GM23248 (cell line): ENCODE results near the gene DHCR24. TPM values are rescaled to one million over a fixed set of nuclear protein-coding genes. Genes with fewer than 3 reads are reported as not detected.
A peak's percentile ranks its signal among the peaks of the same experiment; 100 is the strongest.

Source experiments
- DNase-seq: peaks from one replicate; pipeline ENCODE4 v3.0.0-alpha.2; 2015
- H2AFZ ChIP-seq: fragments of 200-600 bp; sonication (generic); 2 replicates; pipeline ENCODE4 v1.6.1; 2016; ENCODE audit warnings: antibody characterized with exemption
- H3F3A ChIP-seq: fragments of 200-600 bp; sonication (generic); 2 replicates; pipeline ENCODE4 v1.6.1; 2016; ENCODE audit warnings: mild to moderate bottlenecking, antibody characterized with exemption, mixed run types; ENCODE audit not compliant: insufficient read depth
- H3K27ac ChIP-seq: fragments of 200-600 bp; sonication (generic); 2 replicates; pipeline ENCODE4 v1.5.1; 2016; ENCODE audit warnings: mild to moderate bottlenecking
- H3K27me3 ChIP-seq: fragments of 200-600 bp; sonication (generic); replicated peaks from 2 replicates; pipeline ENCODE4 v1.6.1; 2016; ENCODE audit warnings: mild to moderate bottlenecking; ENCODE audit not compliant: insufficient read depth
- H3K36me3 ChIP-seq: fragments of 200-600 bp; sonication (generic); 2 replicates; pipeline ENCODE4 v1.6.1; 2016; ENCODE audit warnings: low read depth, mild to moderate bottlenecking
- H3K4me1 ChIP-seq: fragments of 200-600 bp; sonication (generic); 2 replicates; pipeline ENCODE4 v1.6.1; 2016; ENCODE audit warnings: mild to moderate bottlenecking; ENCODE audit not compliant: insufficient read depth
- H3K4me2 ChIP-seq: fragments of 200-600 bp; sonication (generic); one replicate; pipeline ENCODE4 v1.6.1; 2016; ENCODE audit warnings: mild to moderate bottlenecking; ENCODE audit not compliant: unreplicated experiment
- H3K4me3 ChIP-seq: fragments of 200-600 bp; sonication (generic); 2 replicates; pipeline ENCODE4 v1.5.1; 2016; ENCODE audit warnings: mild to moderate bottlenecking
- H3K79me2 ChIP-seq: fragments of 200-600 bp; sonication (generic); 2 replicates; pipeline ENCODE4 v1.6.1; 2016; ENCODE audit warnings: mild to moderate bottlenecking; ENCODE audit not compliant: insufficient read depth
- H3K9ac ChIP-seq: fragments of 200-600 bp; sonication (generic); 2 replicates; pipeline ENCODE4 v1.6.1; 2016; ENCODE audit warnings: mild to moderate bottlenecking
- H3K9me2 ChIP-seq: fragments of 200-600 bp; sonication (generic); 2 replicates; pipeline ENCODE4 v1.6.1; 2016; ENCODE audit warnings: mixed run types, mild to moderate bottlenecking, moderate library complexity; ENCODE audit not compliant: insufficient read depth
- H3K9me3 ChIP-seq: fragments of 200-600 bp; sonication (generic); one replicate; pipeline ENCODE4 v1.6.1; 2017; ENCODE audit warnings: low read depth
- H4K20me1 ChIP-seq: fragments of 200-600 bp; sonication (generic); 2 replicates; pipeline ENCODE4 v1.6.0; 2016; ENCODE audit not compliant: insufficient read depth
- EZH2 ChIP-seq: fragments of 200-600 bp; sonication (generic); IDR thresholded peaks from 2 replicates; pipeline ENCODE4 v1.6.1; 2018; ENCODE audit warnings: antibody characterized with exemption, mild to moderate bottlenecking; ENCODE audit not compliant: insufficient read depth, poor library complexity, severe bottlenecking
- EZH2phosphoT487 ChIP-seq: fragments of 200-600 bp; sonication (generic); IDR thresholded peaks from 2 replicates; pipeline ENCODE4 v1.6.1; 2018; ENCODE audit warnings: antibody characterized with exemption, moderate library complexity, mild to moderate bottlenecking, low read depth; ENCODE audit not compliant: insufficient read depth
- WGBS, 2 experiments: methylation state at CpG; one replicate each; pipeline ENCODE4 v1.1.6; 2015 to 2017; ENCODE audit warnings: low lambda C conversion rate in 2 of 2, low coverage in 1 of 2; ENCODE audit errors: missing lambda C conversion rate in 2 of 2; 5-methylcytosine and 5-hydroxymethylcytosine counted together
- in situ Hi-C: fragments of 300-500 bp; cut with MboI; formaldehyde crosslinking; loops from 2 replicates; pipeline ENCODE4 v1.15.0; 2020
- polyA plus RNA-seq: library from polyadenylated mRNA; unstranded; fragments of >200 nt; fragmentation: Nextera tagmentation; extraction: Ambion mirVana; gene quantifications from 2 replicates; pipeline ENCODE4 v1.2.1, GENCODE V29; 2016
- total RNA-seq: library from RNA; depleted of rRNA; stranded (reverse); fragments of >200 nt; shearing (Covaris generic); gene quantifications from 2 replicates; pipeline ENCODE4 v1.2.3, GENCODE V29; 2014

The DHCR24 gene
- total and polyA plus RNA-seq, 2 experiments from 2014 or later, result 42.5 to 63.4 TPM

DNA sequence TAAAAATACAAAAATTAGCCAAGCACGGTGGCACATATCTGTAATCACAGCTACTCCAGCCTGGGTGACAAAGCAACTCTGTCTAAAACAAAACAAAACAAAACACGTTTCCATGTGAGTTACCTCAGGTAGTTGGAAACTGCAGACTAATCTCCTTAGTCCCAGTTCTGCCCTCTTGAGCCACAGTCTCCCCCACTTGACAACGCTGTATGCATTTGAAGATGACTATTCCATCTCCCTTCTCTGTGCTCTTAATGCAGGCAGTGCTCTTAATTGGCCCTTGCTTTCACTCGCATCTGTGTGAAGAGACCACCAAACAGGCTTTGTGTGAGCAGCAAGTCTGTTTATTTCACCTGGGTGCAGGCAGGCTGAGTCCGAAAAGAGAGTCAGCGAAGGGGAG is 19.6 kb upstream of the DHCR24 start:
- Histone ChIP-seq H3K27ac (no peak overlapping the region), H3K9me2 (no peaks in the 10 kb centered on the region), H3K9me3 (no peaks in the 10 kb centered on the region), H3K79me2 (no peaks in the 10 kb centered on the region), H2AFZ (no peak overlapping the region), H4K20me1 (no peaks in the 10 kb centered on the region), H3K36me3 (no peaks in the 10 kb centered on the region), H3K27me3 (no peaks in the 10 kb centered on the region), H3K9ac (no peak overlapping the region), H3K4me2 (no peak overlapping the region), H3K4me3 (no peak overlapping the region), H3F3A (peaks cover 22% of the 10 kb centered on the region), H3K4me1 (peaks cover 35% of the 10 kb centered on the region)
- no peak for DNase-seq
- in situ Hi-C loops, result no loop called here
- 95 to 96% methylated on average over 6 of the region's 6 CpGs for WGBS, 2 experiments
- TF ChIP-seq EZH2, result no peak
- TF ChIP-seq EZH2phosphoT487, result no peak

DNA sequence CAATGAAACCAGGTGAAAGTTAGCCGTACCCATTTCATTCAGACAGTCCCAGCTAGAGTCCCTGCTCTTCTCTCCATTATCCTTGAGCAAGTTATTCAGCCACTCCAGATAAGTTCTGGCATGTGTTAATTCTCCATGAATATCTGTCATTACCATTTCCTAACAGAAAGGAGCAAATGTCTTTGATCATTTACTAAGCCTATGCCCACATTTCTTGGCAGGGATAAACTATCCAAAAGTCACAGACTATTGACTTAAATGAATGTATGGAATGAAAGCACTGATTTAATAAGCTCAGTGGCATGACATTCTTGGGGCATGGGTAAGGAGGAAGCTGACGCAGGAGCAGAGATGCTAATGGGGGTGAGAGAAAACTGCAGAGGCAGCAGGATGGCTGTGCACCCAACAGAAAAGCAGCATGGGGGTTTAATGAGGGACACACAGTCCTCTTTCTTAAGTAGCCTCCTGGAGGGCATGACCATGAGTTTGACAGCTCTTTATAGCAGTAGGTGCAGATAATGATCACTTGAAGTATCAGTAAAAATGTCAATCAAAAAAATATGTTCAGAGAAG is 17.6 kb upstream of the DHCR24 start:
- TF ChIP-seq EZH2, result no peak
- peak; percentile 80; the same call in 1 of the 2 replicates for TF ChIP-seq EZH2phosphoT487
- 15 to 19% methylated on average over 2 of the region's 2 CpGs for WGBS, 2 experiments
- Histone ChIP-seq H4K20me1 (no peaks in the 10 kb centered on the region), H3K27me3 (no peaks in the 10 kb centered on the region), H3F3A (peaks cover 22% of the 10 kb centered on the region), H3K4me3 (0 out of 2 replicates have a peak overlapping the region, but pooled peaks have one; percentile 12), H3K36me3 (no peaks in the 10 kb centered on the region), H3K27ac (peak overlapping the region; percentile 70), H3K9ac (peak overlapping the region; percentile 15; the same call in 1 of the 2 replicates), H3K9me2 (no peaks in the 10 kb centered on the region), H3K4me2 (peak overlapping the region; percentile 55), H2AFZ (no peak overlapping the region), H3K4me1 (peaks cover 31% of the 10 kb centered on the region), H3K9me3 (no peaks in the 10 kb centered on the region), H3K79me2 (no peaks in the 10 kb centered on the region)
- peak; percentile 90 for DNase-seq
- in situ Hi-C loops, result no loop called here

DNA sequence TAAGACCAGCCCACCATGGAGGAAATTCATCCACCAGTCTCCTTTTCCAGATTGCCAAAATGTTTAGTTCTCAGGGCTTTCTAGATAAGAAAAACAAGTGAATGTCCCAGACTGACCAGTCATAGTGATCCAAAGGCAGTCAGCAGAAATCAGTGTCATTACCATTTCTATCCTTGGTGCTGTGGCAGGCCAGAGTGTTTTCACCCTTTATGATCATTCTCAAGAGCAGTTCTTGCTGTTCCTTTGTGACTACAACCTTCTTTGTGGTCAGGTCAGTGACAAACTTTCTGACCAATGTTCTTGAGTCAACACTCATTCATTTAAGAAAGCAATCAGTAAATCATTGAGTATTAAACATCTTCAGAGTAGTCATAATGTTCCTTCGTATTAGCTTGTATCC is 7.3 kb upstream of the DHCR24 start:
- no peaks in the 10 kb centered on the region for H3K9me2 ChIP-seq
- in situ Hi-C loops, result no loop called here
- no peaks in the 10 kb centered on the region for H3K79me2 ChIP-seq
- no peaks in the 10 kb centered on the region for H3K36me3 ChIP-seq
- peaks cover 8% of the 10 kb centered on the region for H3K4me1 ChIP-seq
- peak; percentile 39 for DNase-seq
- 0 out of 2 replicates have a peak, but pooled peaks cover 7% of the 10 kb centered on the region for H3F3A ChIP-seq
- no peaks in the 10 kb centered on the region for H4K20me1 ChIP-seq
- H3K9me3 ChIP-seq, result no peaks in the 10 kb centered on the region
- H3K27me3 ChIP-seq, result no peaks in the 10 kb centered on the region
- TF ChIP-seq EZH2 (no peak), EZH2phosphoT487 (no peak)
- no peak overlapping the region for H3K9ac ChIP-seq
- H2AFZ ChIP-seq, result no peak overlapping the region
- no peak overlapping the region for H3K27ac ChIP-seq
- H3K4me3 ChIP-seq, result no peak overlapping the region
- WGBS, 2 experiments, result 64 to 71% methylated on average over 1 of the region's 1 CpG
- H3K4me2 ChIP-seq, result no peak overlapping the region

DNA sequence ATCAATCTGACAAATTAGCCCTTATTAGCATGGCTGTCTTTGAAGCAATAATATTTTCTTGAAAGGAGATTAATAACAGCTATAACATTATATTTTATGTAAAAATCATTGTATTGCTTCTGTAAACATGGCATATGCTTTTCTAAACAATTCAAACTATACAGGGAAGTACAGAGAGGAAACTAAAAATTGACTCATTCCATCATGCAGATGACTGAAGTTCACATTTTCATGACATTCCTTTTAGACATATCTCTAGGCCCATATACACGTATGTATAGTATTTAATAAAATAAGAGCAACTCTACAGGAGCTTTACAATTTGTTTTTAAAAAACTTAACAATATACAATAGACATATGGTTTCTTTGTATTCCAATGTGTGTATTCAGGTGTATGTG is 5.6 kb upstream of the DHCR24 start:
- Histone ChIP-seq H2AFZ (no peak overlapping the region), H3K27ac (no peak overlapping the region), H3K27me3 (no peaks in the 10 kb centered on the region), H3K36me3 (no peaks in the 10 kb centered on the region), H3K4me3 (no peak overlapping the region), H3K9me2 (no peaks in the 10 kb centered on the region), H3K9ac (no peak overlapping the region), H3K4me1 (peaks cover 10% of the 10 kb centered on the region), H3F3A (0 out of 2 replicates have a peak, but pooled peaks cover 7% of the 10 kb centered on the region), H3K9me3 (no peaks in the 10 kb centered on the region), H4K20me1 (no peaks in the 10 kb centered on the region), H3K4me2 (no peak overlapping the region), H3K79me2 (no peaks in the 10 kb centered on the region)
- in situ Hi-C loops, result no loop called here
- TF ChIP-seq EZH2 (no peak), EZH2phosphoT487 (no peak)
- WGBS, 2 experiments, result 64 to 82% methylated on average over 1 of the region's 1 CpG
- DNase-seq, result no peak
